ENCODE measurements around the gene GFOD2.

- TF ChIP-seq POLR2A (IDR thresholded peaks at IDR 0.05; ENCODE audit: control extremely low read depth in 1 of 2, low read depth in 2 of 2, low read length in 2 of 2) (no peak), EP300 (IDR thresholded peaks at IDR 0.05; ENCODE audit: borderline replicate concordance in 1 of 2, low read depth in 2 of 2, low read length in 2 of 2) (no peak), CHD2 (IDR thresholded peaks at IDR 0.05; ENCODE audit: low read length) (no peak), BRCA1 (IDR thresholded peaks at IDR 0.05; ENCODE audit: low read depth, low read length) (no peak), USF2 (IDR thresholded peaks at IDR 0.05; ENCODE audit: low read length) (no peak)
- TF ChIP-seq, protein P1, sequence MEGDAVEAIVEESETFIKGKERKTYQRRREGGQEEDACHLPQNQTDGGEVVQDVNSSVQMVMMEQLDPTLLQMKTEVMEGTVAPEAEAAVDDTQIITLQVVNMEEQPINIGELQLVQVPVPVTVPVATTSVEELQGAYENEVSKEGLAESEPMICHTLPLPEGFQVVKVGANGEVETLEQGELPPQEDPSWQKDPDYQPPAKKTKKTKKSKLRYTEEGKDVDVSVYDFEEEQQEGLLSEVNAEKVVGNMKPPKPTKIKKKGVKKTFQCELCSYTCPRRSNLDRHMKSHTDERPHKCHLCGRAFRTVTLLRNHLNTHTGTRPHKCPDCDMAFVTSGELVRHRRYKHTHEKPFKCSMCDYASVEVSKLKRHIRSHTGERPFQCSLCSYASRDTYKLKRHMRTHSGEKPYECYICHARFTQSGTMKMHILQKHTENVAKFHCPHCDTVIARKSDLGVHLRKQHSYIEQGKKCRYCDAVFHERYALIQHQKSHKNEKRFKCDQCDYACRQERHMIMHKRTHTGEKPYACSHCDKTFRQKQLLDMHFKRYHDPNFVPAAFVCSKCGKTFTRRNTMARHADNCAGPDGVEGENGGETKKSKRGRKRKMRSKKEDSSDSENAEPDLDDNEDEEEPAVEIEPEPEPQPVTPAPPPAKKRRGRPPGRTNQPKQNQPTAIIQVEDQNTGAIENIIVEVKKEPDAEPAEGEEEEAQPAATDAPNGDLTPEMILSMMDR (IDR thresholded peaks at IDR 0.05; ENCODE audit: control extremely low read depth in 1 of 3, insufficient read depth in 1 of 3, low read depth in 1 of 3, low read length in 3 of 3) = no peak
Observed at GRCh38 chr16:67701420-67701819, 17.7 kb downstream of the GFOD2 start.

Measured in H1 (cell line).